H1 (cell line): ENCODE results near the gene SMIM15. TPM values are rescaled to one million over a fixed set of nuclear protein-coding genes. Genes with fewer than 3 reads are reported as not detected.

Source experiments
- CTCF ChIA-PET: fragments of 300-600 bp; sonication (Branson Sonifier 250); formaldehyde crosslinking; loops from one replicate; lab custom pipeline; 2021; ENCODE audit not compliant: partially characterized antibody; lab: Charles Lee
- POLR2A ChIA-PET: fragments of 300-600 bp; sonication (Branson Sonifier 250); formaldehyde crosslinking; loops from one replicate; lab custom pipeline; 2021; ENCODE audit warnings: inconsistent platforms; ENCODE audit not compliant: partially characterized antibody; lab: Charles Lee
- DNase-seq, 2 experiments: peaks; one replicate each; pipeline versions ENCODE4 v3.0.0 to v3.0.0-alpha.2; 2010 to 2022; ENCODE audit warnings: low spot score in 2 of 2, low read depth in 1 of 2, mixed read lengths in 1 of 2
- FAIRE-seq: peaks from 2 replicates; lab custom pipeline; 2011; peaks lifted over from hg19 to GRCh38; lab: Jason Lieb, UNC
- H2AFZ ChIP-seq: 2 replicates; pipeline ENCODE4 v1.8.1; 2012; ENCODE audit warnings: low read length, inconsistent platforms
- H2AK5ac ChIP-seq: 2 replicates; pipeline ENCODE4 v1.6.1; 2013; ENCODE audit warnings: low read depth, low read length
- H2BK120ac ChIP-seq: replicated peaks from 2 replicates; pipeline ENCODE3; 2013; ENCODE audit warnings: low read depth, low read length, inconsistent platforms
- H2BK12ac ChIP-seq: 2 replicates; pipeline ENCODE4 v1.6.1; 2013; ENCODE audit warnings: low read depth, low read length
- H2BK15ac ChIP-seq: 2 replicates; pipeline ENCODE4 v1.6.1; 2013; ENCODE audit warnings: low read length
- H2BK20ac ChIP-seq: 2 replicates; pipeline ENCODE4 v1.6.1; 2013; ENCODE audit warnings: low read length
- H2BK5ac ChIP-seq: 2 replicates; pipeline ENCODE4 v1.6.1; 2013; ENCODE audit warnings: low read depth, low read length
- H3K14ac ChIP-seq: 2 replicates; pipeline ENCODE4 v1.6.1; 2013; ENCODE audit warnings: inconsistent platforms; ENCODE audit not compliant: insufficient read length
- H3K18ac ChIP-seq: 2 replicates; pipeline ENCODE4 v1.6.1; 2013; ENCODE audit warnings: low read length; ENCODE audit errors: extremely low read depth
- H3K23ac ChIP-seq: 2 replicates; pipeline ENCODE4 v1.6.1; 2013; ENCODE audit warnings: inconsistent platforms; ENCODE audit not compliant: insufficient read length
- H3K23me2 ChIP-seq: 2 replicates; pipeline ENCODE4 v1.6.1; 2013; ENCODE audit warnings: low read depth, low read length
- H3K27ac ChIP-seq: 2 replicates; pipeline ENCODE4 v1.6.1; 2011; ENCODE audit warnings: low read depth, low read length, inconsistent platforms
- H3K27me3 ChIP-seq, 4 experiments: replicated peaks in 1 of 4; 1 replicate in 1 of 4; 2 replicates in 3 of 4; pipeline versions ENCODE4 v1.6.1 to v1.8.1; 2011 to 2013; ENCODE audit warnings: low read length in 3 of 4, mild to moderate bottlenecking in 3 of 4, inconsistent platforms in 2 of 4, mixed read lengths in 2 of 4, moderate library complexity in 1 of 4; ENCODE audit not compliant: control insufficient read depth in 3 of 4, insufficient read depth in 3 of 4; ENCODE audit errors: extremely low read depth in 1 of 4
- H3K36me3 ChIP-seq, 4 experiments: 2 replicates each; pipeline versions ENCODE4 v1.6.1 to v1.8.1; 2011 to 2013; ENCODE audit warnings: mild to moderate bottlenecking in 4 of 4, low read length in 3 of 4, moderate library complexity in 2 of 4, control low read depth in 1 of 4, inconsistent platforms in 1 of 4; ENCODE audit not compliant: insufficient read depth in 4 of 4, control insufficient read depth in 2 of 4
- H3K4ac ChIP-seq: replicated peaks from 2 replicates; pipeline ENCODE3; 2013; ENCODE audit warnings: low read length, low read depth, mixed read lengths, inconsistent platforms; ENCODE audit not compliant: insufficient read length
- H3K4me1 ChIP-seq, 4 experiments: replicated peaks in 1 of 4; 1 replicate in 1 of 4; 2 replicates in 3 of 4; pipeline versions ENCODE4 v1.6.1 to v1.8.1; 2011 to 2013; ENCODE audit warnings: low read length in 3 of 4, inconsistent platforms in 2 of 4, mixed read lengths in 1 of 4; ENCODE audit not compliant: insufficient read depth in 4 of 4, control insufficient read depth in 3 of 4
- H3K4me2 ChIP-seq, 2 experiments: 2 replicates each; pipeline versions ENCODE4 v1.6.1 to v1.8.1; 2011 to 2013; ENCODE audit warnings: low read depth in 2 of 2, low read length in 2 of 2, control low read depth in 1 of 2, inconsistent platforms in 1 of 2, mild to moderate bottlenecking in 1 of 2; ENCODE audit not compliant: insufficient read depth in 1 of 2
- H3K4me3 ChIP-seq, 4 experiments: fragments of 200-600, 300-600 bp in 1 of 4; sonication (generic), shearing (Covaris generic), sonication (Bioruptor Twin) in 1 of 4; 2 replicates each; pipeline versions ENCODE4 v1.5.1 to v1.8.1; 2011 to 2016; ENCODE audit warnings: low read length in 4 of 4, low read depth in 3 of 4, control low read depth in 2 of 4, inconsistent platforms in 2 of 4, mild to moderate bottlenecking in 2 of 4, mixed read lengths in 1 of 4, moderate library complexity in 1 of 4; ENCODE audit not compliant: insufficient read depth in 2 of 4; ENCODE audit errors: extremely low read depth in 1 of 4
- H3K56ac ChIP-seq: replicated peaks from 2 replicates; pipeline ENCODE3; 2013; ENCODE audit warnings: low read depth, mild to moderate bottlenecking, mixed read lengths, low read length, inconsistent platforms; ENCODE audit not compliant: insufficient read length
- H3K79me1 ChIP-seq: 2 replicates; pipeline ENCODE4 v1.6.1; 2013; ENCODE audit warnings: low read depth, low read length, control low read depth
- H3K79me2 ChIP-seq, 2 experiments: 2 replicates each; pipeline versions ENCODE4 v1.6.1 to v1.8.1; 2012 to 2013; ENCODE audit warnings: low read length in 2 of 2, mild to moderate bottlenecking in 2 of 2, inconsistent platforms in 1 of 2; ENCODE audit not compliant: insufficient read depth in 2 of 2, control insufficient read depth in 1 of 2
- H3K9ac ChIP-seq, 4 experiments: replicated peaks in 1 of 4; 1 replicate in 1 of 4; 2 replicates in 3 of 4; pipeline versions ENCODE4 v1.6.1 to v1.8.1; 2011 to 2013; ENCODE audit warnings: low read depth in 3 of 4, low read length in 3 of 4, control low read depth in 2 of 4, mild to moderate bottlenecking in 2 of 4, moderate library complexity in 2 of 4, inconsistent platforms in 1 of 4; ENCODE audit errors: extremely low read depth in 1 of 4
- H3K9me3 ChIP-seq, 2 experiments: 2 replicates each; pipeline versions ENCODE4 v1.6.1 to v1.8.1; 2012 to 2013; ENCODE audit warnings: mild to moderate bottlenecking in 2 of 2, moderate library complexity in 2 of 2, control low read depth in 1 of 2, inconsistent platforms in 1 of 2, low read depth in 1 of 2, low read length in 1 of 2, mixed read lengths in 1 of 2; ENCODE audit not compliant: insufficient read depth in 2 of 2
- H4K20me1 ChIP-seq, 2 experiments: replicated peaks in 1 of 2; 2 replicates each; pipeline versions ENCODE3 to v1.8.1; 2011 to 2013; ENCODE audit warnings: inconsistent platforms in 2 of 2, low read length in 2 of 2, mild to moderate bottlenecking in 1 of 2; ENCODE audit not compliant: insufficient read depth in 2 of 2, control insufficient read depth in 1 of 2
- H4K5ac ChIP-seq: 2 replicates; pipeline ENCODE4 v1.6.1; 2013; ENCODE audit warnings: low read length, low read depth, mixed read lengths, inconsistent platforms; ENCODE audit not compliant: insufficient read length
- H4K8ac ChIP-seq: 2 replicates; pipeline ENCODE4 v1.8.0; 2013; ENCODE audit warnings: mild to moderate bottlenecking, moderate library complexity, low read length, inconsistent platforms; ENCODE audit not compliant: insufficient read depth; ENCODE audit errors: extremely low read depth
- H4K91ac ChIP-seq: replicated peaks from 2 replicates; pipeline ENCODE3; 2013; ENCODE audit warnings: low read length, mixed read lengths, inconsistent platforms; ENCODE audit not compliant: insufficient read length
- EP300 ChIP-seq, 2 experiments: IDR thresholded peaks; 1 replicate in 1 of 2; 2 replicates in 1 of 2; pipeline ENCODE4 v1.6.1; 2011 to 2012; ENCODE audit warnings: low read depth in 2 of 2, low read length in 2 of 2, mild to moderate bottlenecking in 2 of 2, borderline replicate concordance in 1 of 2, inconsistent platforms in 1 of 2, moderate library complexity in 1 of 2
- NRF1 ChIP-seq: IDR thresholded peaks from 2 replicates; pipeline ENCODE4 v1.6.1; 2011; ENCODE audit warnings: mild to moderate bottlenecking, low read depth, low read length, improper control_type of control experiment
- SP2 ChIP-seq: IDR thresholded peaks from 2 replicates; pipeline ENCODE4 v1.6.1; 2012; ENCODE audit warnings: mild to moderate bottlenecking, low read length, inconsistent platforms
- USF2 ChIP-seq: IDR thresholded peaks from 2 replicates; pipeline ENCODE4 v1.6.1; 2011; ENCODE audit warnings: low read length, improper control_type of control experiment
- polyA plus RNA-seq, 7 experiments: library from polyadenylated mRNA; depleted of rRNA in 3 of 7; stranded (reverse) in 5 of 7; unstranded in 2 of 7; fragments of >200 nt in 5 of 7; fragments of 200-250 nt in 2 of 7; gene quantifications; 1 replicate in 5 of 7; 2 replicates in 1 of 7; 4 replicates in 1 of 7; pipeline versions ENCODE4 v1.2.1 to v1.2.3, GENCODE V29; 2011 to 2013; ENCODE audit warnings: missing spikeins in 2 of 7, mixed read lengths in 2 of 7
- total RNA-seq: library from RNA; stranded (reverse); fragmentation: NEBNext Ultra II Directional; extraction: Animal tissue kit (Norgen Biotek cat#: 25700); gene quantifications from 2 replicates; pipeline ENCODE4 v1.2.1, GENCODE V29; 2021

Gene SMIM15
- total and polyA plus RNA-seq, 2 of the 8 experiments (the other 6 are each of a cell fraction or from before 2014, with no cell fraction given): 17.6 to 53.1 TPM

- Histone ChIP-seq H4K8ac (no peak overlapping the region), H2AK5ac (no peak overlapping the region), H3K36me3 (no peaks in the 10 kb centered on the region), H3K14ac (no peak overlapping the region), H2BK5ac (no peak overlapping the region), H2AFZ (no peak overlapping the region), H3K23me2 (no peaks in the 10 kb centered on the region), H3K79me2 (no peaks in the 10 kb centered on the region), H4K20me1 (no peaks in the 10 kb centered on the region), H3K18ac (no peak overlapping the region), H3K27ac (no peak overlapping the region), H3K9me3 (no peaks in the 10 kb centered on the region), H3K4me1 (no peaks in the 10 kb centered on the region), H3K4me2 (no peak overlapping the region), H3K9ac (no peak overlapping the region), H2BK15ac (no peak overlapping the region), H3K27me3 (no peaks in the 10 kb centered on the region), H3K79me1 (no peaks in the 10 kb centered on the region), H2BK12ac (no peak overlapping the region), H2BK20ac (no peak overlapping the region), H3K56ac (no peak overlapping the region), H3K23ac (no peak overlapping the region), H4K5ac (no peak overlapping the region), H3K4ac (no peak overlapping the region), H3K4me3 (no peak overlapping the region), H4K91ac (no peak overlapping the region), H2BK120ac (no peak overlapping the region)
- ChIA-PET POLR2A (interaction anchor here (0.8 kb wide), 1 partner anchor 34 kb away, joined by 3 read pairs; no protein-coding TSS in a partner anchor), CTCF (interaction anchor here (0.5 to 1.4 kb wide), 4 partner anchors 10 to 131 kb away, joined by 3 to 4 read pairs (median 4); no protein-coding TSS in a partner anchor)
- TF ChIP-seq NRF1: no peak
- TF ChIP-seq SP2: no peak
- TF ChIP-seq USF2: no peak
- TF ChIP-seq EP300 (IDR thresholded peaks at IDR 0.05; ENCODE audit: borderline replicate concordance in 1 of 2, low read depth in 2 of 2, low read length in 2 of 2): no peak
- no peak for FAIRE-seq
- no peak for DNase-seq
Measured at GRCh38 chr5:61148515-61148914, 13.8 kb downstream of the SMIM15 start.
